ENCODE data around the gene MAML3. TPM values are rescaled to one million over a fixed set of nuclear protein-coding genes. Genes with fewer than 3 reads are reported as not detected.

Gene MAML3
- total RNA-seq, 1 donor from 2014 or later = 0.79 TPM

DNA sequence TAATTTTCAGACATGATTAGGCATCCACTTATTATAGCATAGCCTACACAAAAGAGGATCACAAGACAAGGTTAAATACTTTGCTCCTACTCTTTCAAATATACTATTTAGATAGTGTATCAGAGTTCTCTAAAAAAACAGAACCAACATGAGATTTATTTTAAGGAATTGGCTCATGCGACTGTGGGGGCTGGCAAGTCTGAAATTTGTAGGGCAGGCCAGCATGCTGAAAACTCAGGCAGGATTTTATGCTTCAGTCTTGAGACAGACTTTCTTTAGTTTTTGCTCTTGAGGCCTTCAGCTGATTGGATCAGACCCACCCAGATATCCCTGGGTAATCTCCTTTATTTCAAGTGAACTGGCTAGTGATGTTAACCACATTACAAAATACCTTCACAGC is 169.5 kb downstream of the MAML3 start:
- FAIRE-seq (peak; percentile 43), DNase-seq (ENCODE audit: low read depth) (no peak)
- TF ChIP-seq, protein P1, sequence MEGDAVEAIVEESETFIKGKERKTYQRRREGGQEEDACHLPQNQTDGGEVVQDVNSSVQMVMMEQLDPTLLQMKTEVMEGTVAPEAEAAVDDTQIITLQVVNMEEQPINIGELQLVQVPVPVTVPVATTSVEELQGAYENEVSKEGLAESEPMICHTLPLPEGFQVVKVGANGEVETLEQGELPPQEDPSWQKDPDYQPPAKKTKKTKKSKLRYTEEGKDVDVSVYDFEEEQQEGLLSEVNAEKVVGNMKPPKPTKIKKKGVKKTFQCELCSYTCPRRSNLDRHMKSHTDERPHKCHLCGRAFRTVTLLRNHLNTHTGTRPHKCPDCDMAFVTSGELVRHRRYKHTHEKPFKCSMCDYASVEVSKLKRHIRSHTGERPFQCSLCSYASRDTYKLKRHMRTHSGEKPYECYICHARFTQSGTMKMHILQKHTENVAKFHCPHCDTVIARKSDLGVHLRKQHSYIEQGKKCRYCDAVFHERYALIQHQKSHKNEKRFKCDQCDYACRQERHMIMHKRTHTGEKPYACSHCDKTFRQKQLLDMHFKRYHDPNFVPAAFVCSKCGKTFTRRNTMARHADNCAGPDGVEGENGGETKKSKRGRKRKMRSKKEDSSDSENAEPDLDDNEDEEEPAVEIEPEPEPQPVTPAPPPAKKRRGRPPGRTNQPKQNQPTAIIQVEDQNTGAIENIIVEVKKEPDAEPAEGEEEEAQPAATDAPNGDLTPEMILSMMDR (IDR thresholded peaks at IDR 0.05; ENCODE audit: insufficient read depth, low read length, severe bottlenecking) = no peak
- H3K36me3 ChIP-seq (ENCODE audit: control insufficient read depth, insufficient read depth, low read length) = no peaks in the 10 kb centered on the region
- H3K4me3 ChIP-seq (ENCODE audit: low read depth, low read length) = no peak overlapping the region
- H3K27me3 ChIP-seq (ENCODE audit: control insufficient read depth, insufficient read depth, low read length) = no peaks in the 10 kb centered on the region

DNA sequence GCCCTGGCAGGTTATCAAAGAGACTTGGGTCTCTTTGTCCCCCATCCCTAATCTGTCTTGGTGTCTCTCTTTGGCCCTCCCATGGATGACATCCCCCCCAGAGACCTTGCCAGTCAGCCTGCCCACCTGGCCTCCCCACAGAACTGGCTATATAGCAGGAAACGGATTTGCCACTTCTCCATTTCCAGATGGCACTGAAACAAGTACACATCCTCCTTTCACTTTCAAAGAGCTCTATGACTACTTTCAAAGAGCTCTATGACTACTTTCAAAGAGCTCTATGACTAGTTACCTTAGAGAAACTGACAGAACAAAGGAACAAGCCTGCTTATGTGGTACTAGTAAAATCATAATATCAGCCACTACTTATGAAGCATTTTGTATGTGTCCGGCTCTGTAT is 175.3 kb downstream of the MAML3 start:
- H3K27me3 ChIP-seq (ENCODE audit: control insufficient read depth, insufficient read depth, low read length) = no peaks in the 10 kb centered on the region
- H3K36me3 ChIP-seq (ENCODE audit: control insufficient read depth, insufficient read depth, low read length) = no peaks in the 10 kb centered on the region
- FAIRE-seq (no peak), DNase-seq (ENCODE audit: low read depth) (no peak)
- TF ChIP-seq, protein P1 (IDR thresholded peaks at IDR 0.05; ENCODE audit: insufficient read depth, low read length, severe bottlenecking) = no peak
- no peak overlapping the region for H3K4me3 ChIP-seq (ENCODE audit: low read depth, low read length)

DNA sequence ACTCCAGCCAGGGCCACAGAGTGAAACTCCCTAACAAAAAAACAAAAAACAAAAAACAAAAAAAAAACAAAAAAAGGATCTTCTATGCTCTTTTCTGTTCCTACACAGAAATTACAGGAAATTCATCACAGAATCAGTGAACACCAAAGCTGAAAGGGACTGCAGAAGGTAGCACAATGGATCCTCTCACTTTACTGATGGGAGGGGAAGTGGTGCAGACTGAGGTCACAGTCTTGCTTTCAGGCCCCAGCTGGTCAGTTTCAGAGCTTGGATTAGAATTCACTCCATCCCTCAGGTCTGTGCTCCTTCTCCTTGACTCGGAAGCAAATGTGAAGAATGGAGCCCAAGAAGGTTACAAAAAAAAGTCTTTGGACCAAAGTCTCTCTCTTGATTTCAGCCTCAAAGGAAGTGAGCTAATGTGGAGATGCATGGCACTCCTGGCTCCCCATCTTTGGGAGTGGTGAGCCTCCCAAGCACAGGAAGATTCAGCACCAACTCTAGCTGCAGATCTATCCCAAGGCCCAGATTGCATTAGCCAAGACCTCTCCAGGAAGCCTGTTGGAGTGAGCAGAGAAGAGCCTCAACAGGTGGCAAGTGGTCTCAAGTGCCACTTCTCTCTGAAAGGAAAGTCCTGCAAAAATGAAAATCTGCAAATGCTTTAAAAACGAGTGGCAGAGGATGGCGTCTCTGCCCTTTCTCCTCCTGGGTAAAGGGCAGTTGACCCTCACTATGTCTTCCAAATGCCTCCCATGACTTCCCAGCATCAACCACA is 176.0 kb downstream of the MAML3 start:
- TF ChIP-seq, protein P1 (IDR thresholded peaks at IDR 0.05; ENCODE audit: insufficient read depth, low read length, severe bottlenecking) = no peak
- no peaks in the 10 kb centered on the region for H3K36me3 ChIP-seq (ENCODE audit: control insufficient read depth, insufficient read depth, low read length)
- FAIRE-seq = no peak

DNA sequence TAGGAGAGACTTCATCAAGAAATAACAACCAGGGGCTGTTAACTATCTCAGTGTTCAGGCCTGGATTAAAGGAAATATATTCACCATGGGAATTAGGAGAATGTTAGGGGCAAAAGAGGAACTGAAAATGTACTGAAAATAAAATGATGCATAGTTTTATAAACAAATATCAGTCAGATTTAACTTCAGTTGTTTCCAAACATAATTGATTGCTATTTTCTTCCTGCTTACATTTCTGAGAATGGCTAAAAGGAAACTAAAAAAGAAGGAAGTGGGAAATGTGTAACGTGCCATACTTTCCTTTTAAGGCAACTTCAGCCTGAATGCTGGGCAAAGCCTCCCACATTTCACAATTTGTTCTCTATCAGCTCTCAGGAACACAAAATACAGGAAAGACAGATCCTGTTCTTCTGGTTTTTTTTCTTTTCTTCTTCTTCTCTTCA is 178.1 kb downstream of the MAML3 start:
- no peaks in the 10 kb centered on the region for H3K36me3 ChIP-seq (ENCODE audit: control insufficient read depth, insufficient read depth, low read length)
- TF ChIP-seq, protein P1 (IDR thresholded peaks at IDR 0.05; ENCODE audit: insufficient read depth, low read length, severe bottlenecking) = no peak
- FAIRE-seq (no peak), DNase-seq (ENCODE audit: low read depth) (peak; percentile 83)
- H3K27me3 ChIP-seq (ENCODE audit: control insufficient read depth, insufficient read depth, low read length) = no peaks in the 10 kb centered on the region
- H3K4me3 ChIP-seq (ENCODE audit: low read depth, low read length) = no peak overlapping the region

More for the DNA sequence above, 176.0 kb downstream of the MAML3 start:
- DNase-seq (ENCODE audit: low read depth) = no peak
- H3K4me3 ChIP-seq (ENCODE audit: low read depth, low read length) = no peak overlapping the region
- H3K27me3 ChIP-seq (ENCODE audit: control insufficient read depth, insufficient read depth, low read length) = no peaks in the 10 kb centered on the region

DNA sequence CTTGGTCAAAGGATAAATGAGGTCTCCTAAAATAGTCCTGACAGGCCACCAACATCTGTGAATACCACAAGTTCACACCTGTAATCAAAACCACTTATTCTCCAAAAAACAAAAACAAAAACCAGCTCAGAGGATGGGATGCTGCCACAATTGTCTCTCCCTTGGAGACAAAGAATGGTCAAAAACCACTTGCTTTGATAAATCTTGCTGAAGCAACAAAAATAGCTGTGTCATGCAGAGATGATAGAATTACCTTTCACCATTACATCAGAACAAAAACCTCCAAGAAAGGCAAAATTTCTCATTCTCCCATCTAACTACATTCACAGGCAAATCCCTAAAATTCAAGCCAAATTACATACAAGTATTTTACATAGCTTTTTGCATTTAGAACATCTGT is 180.4 kb downstream of the MAML3 start:
- TF ChIP-seq, protein P1 (IDR thresholded peaks at IDR 0.05; ENCODE audit: insufficient read depth, low read length, severe bottlenecking) = no peak
- Histone ChIP-seq H3K27me3 (ENCODE audit: control insufficient read depth, insufficient read depth, low read length) (no peaks in the 10 kb centered on the region), H3K4me3 (ENCODE audit: low read depth, low read length) (no peak overlapping the region), H3K36me3 (ENCODE audit: control insufficient read depth, insufficient read depth, low read length) (no peaks in the 10 kb centered on the region)
- DNase-seq (ENCODE audit: low read depth) (no peak), FAIRE-seq (no peak)

DNA sequence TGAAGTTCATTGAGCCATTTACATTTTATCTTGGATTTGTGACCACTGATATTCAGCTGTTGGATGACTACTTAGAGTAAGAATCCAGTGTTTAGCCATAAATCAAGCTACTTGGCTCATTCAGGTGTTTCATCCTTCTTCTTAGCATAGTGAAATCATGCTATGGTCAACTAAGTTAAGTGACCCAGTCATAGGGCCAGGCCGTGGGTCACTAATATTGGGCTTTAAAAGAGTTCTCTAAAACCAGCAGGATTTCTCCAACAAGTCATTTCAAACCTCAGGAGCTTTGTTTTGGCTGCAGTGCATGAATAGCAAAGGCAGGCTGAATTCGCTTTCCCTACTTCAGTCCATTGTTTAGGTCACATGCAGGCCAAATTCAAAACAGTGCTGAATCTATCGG is 181.0 kb downstream of the MAML3 start:
- Histone ChIP-seq H3K4me3 (ENCODE audit: low read depth, low read length) (no peak overlapping the region), H3K36me3 (ENCODE audit: control insufficient read depth, insufficient read depth, low read length) (no peaks in the 10 kb centered on the region), H3K27me3 (ENCODE audit: control insufficient read depth, insufficient read depth, low read length) (no peaks in the 10 kb centered on the region)
- no peak for FAIRE-seq
- TF ChIP-seq, protein P1 (IDR thresholded peaks at IDR 0.05; ENCODE audit: insufficient read depth, low read length, severe bottlenecking) = no peak
- DNase-seq (ENCODE audit: low read depth) = no peak

All from bronchial epithelial cell (primary cell).